ENCODE results near the gene PPP1R37. TPM values are rescaled to one million over a fixed set of nuclear protein-coding genes. Genes with fewer than 3 reads are reported as not detected.

Gene PPP1R37
- polyA plus RNA-seq, 3 donors: 0.10 to 11.8 (median 0.22) TPM

DNA sequence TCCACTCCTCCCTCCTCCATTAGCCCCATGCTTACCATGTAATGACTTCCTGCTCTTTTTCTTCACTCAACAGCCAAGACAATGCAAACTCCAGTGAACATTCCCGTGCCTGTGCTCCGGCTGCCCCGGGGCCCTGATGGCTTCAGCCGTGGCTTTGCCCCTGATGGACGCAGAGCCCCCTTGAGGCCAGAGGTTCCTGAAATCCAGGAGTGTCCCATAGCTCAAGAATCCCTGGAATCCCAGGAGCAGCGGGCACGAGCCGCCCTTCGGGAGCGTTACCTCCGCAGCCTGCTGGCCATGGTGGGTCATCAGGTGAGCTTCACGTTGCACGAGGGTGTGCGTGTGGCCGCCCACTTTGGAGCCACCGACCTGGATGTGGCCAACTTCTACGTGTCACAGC lies 2.9 kb upstream of the PPP1R37 start:
- peaks cover 6 to 11% of the 10 kb centered on the region in 2 donors for H3K36me3 ChIP-seq (replicated peaks in 1 of 2; ENCODE audit: control insufficient read depth in 1 of 2, insufficient read depth in 2 of 2, low read length in 2 of 2)
- H3K79me2 ChIP-seq (ENCODE audit: insufficient read depth, low read length): peaks cover 25% of the 10 kb centered on the region
- no peak for DNase-seq
- Mint-ChIP-seq H3K36me3 (peaks cover 10 to 33% of the 10 kb centered on the region in 2 donors), H3K4me1 (peaks cover 43% of the 10 kb centered on the region), H3K27me3 (ENCODE audit: low read depth in 3 of 3) (peaks cover 0 to 3% (median 0%) of the 10 kb centered on the region in 3 donors), H3K27ac (no peak overlapping the region), H3K9me3 (no peaks in the 10 kb centered on the region), H3K4me3 (no peak overlapping the region)
- TF ChIP-seq, protein P1, sequence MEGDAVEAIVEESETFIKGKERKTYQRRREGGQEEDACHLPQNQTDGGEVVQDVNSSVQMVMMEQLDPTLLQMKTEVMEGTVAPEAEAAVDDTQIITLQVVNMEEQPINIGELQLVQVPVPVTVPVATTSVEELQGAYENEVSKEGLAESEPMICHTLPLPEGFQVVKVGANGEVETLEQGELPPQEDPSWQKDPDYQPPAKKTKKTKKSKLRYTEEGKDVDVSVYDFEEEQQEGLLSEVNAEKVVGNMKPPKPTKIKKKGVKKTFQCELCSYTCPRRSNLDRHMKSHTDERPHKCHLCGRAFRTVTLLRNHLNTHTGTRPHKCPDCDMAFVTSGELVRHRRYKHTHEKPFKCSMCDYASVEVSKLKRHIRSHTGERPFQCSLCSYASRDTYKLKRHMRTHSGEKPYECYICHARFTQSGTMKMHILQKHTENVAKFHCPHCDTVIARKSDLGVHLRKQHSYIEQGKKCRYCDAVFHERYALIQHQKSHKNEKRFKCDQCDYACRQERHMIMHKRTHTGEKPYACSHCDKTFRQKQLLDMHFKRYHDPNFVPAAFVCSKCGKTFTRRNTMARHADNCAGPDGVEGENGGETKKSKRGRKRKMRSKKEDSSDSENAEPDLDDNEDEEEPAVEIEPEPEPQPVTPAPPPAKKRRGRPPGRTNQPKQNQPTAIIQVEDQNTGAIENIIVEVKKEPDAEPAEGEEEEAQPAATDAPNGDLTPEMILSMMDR (IDR thresholded peaks at IDR 0.05): no peak
- intact Hi-C loops (cut with micrococcal nuclease): loop anchor here in 1 of 2 donors (5.0 kb wide), 2 partner anchors 43 to 87 kb away; partner anchors contain the start of genes BLOC1S3 and TRAPPC6A
- H3K27ac ChIP-seq (ENCODE audit: low read depth in 1 of 2, low read length in 2 of 2): no peak overlapping the region
- H3K27me3 ChIP-seq (ENCODE audit: control insufficient read depth in 2 of 2, insufficient read depth in 2 of 2, low read length in 2 of 2): no peaks in the 10 kb centered on the region
- peaks cover 27% of the 10 kb centered on the region for H4K20me1 ChIP-seq (ENCODE audit: insufficient read depth, low read length)
- H3K4me2 ChIP-seq (replicated peaks; ENCODE audit: extremely low read depth, low read length, poor library complexity, severe bottlenecking): no peak overlapping the region
- no peak overlapping the region for H3K9ac ChIP-seq (ENCODE audit: insufficient read depth, low read length, poor library complexity, severe bottlenecking)
- no peaks in the 10 kb centered on the region for H3K9me3 ChIP-seq (replicated peaks in 1 of 2; ENCODE audit: control insufficient read depth in 1 of 2, insufficient read depth in 1 of 2, low read length in 2 of 2)
- peaks cover 31 to 43% of the 10 kb centered on the region in 2 donors for H3K4me1 ChIP-seq (ENCODE audit: control insufficient read depth in 1 of 2, insufficient read depth in 2 of 2, low read length in 2 of 2)
- H3K4me3 ChIP-seq (replicated peaks in 1 of 3; ENCODE audit: low read depth in 2 of 3, low read length in 3 of 3): no peak overlapping the region
- no peak overlapping the region for H2AFZ ChIP-seq (ENCODE audit: insufficient read depth, low read depth, low read length, poor library complexity, severe bottlenecking)
- 97% methylated on average over 16 of the region's 17 CpGs for whole genome bisulfite sequencing (ENCODE audit: insufficient coverage)

GRCh38 chr19:45090606-45091005 lies 2.4 kb upstream of the PPP1R37 start:
- peaks cover 31 to 43% of the 10 kb centered on the region in 2 donors for H3K4me1 ChIP-seq (ENCODE audit: control insufficient read depth in 1 of 2, insufficient read depth in 2 of 2, low read length in 2 of 2)
- H3K79me2 ChIP-seq (ENCODE audit: insufficient read depth, low read length): peaks cover 31% of the 10 kb centered on the region
- WGBS (ENCODE audit: insufficient coverage): no CpG with 5 or more reads among the region's 5 CpGs
- no peak overlapping the region for H3K4me3 Mint-ChIP-seq
- peak overlapping the region in 1 of 3 experiments; percentile 96 for H3K4me3 ChIP-seq (replicated peaks in 1 of 3; ENCODE audit: low read depth in 2 of 3, low read length in 3 of 3)
- H4K20me1 ChIP-seq (ENCODE audit: insufficient read depth, low read length): peaks cover 31% of the 10 kb centered on the region
- H3K27me3 ChIP-seq (ENCODE audit: control insufficient read depth in 2 of 2, insufficient read depth in 2 of 2, low read length in 2 of 2): no peaks in the 10 kb centered on the region
- TF ChIP-seq, protein P1 (IDR thresholded peaks at IDR 0.05): no peak
- H3K36me3 Mint-ChIP-seq: peaks cover 5 to 27% of the 10 kb centered on the region in 2 donors
- no peaks in the 10 kb centered on the region for H3K9me3 ChIP-seq (replicated peaks in 1 of 2; ENCODE audit: control insufficient read depth in 1 of 2, insufficient read depth in 1 of 2, low read length in 2 of 2)
- H3K9me3 Mint-ChIP-seq: no peaks in the 10 kb centered on the region
- no peak overlapping the region for H3K9ac ChIP-seq (ENCODE audit: insufficient read depth, low read length, poor library complexity, severe bottlenecking)
- peaks cover 6 to 11% of the 10 kb centered on the region in 2 donors for H3K36me3 ChIP-seq (replicated peaks in 1 of 2; ENCODE audit: control insufficient read depth in 1 of 2, insufficient read depth in 2 of 2, low read length in 2 of 2)
- DNase-seq: no peak
- H3K4me1 Mint-ChIP-seq: peaks cover 45% of the 10 kb centered on the region
- H3K27ac ChIP-seq (ENCODE audit: low read depth in 1 of 2, low read length in 2 of 2): no peak overlapping the region
- H3K27ac Mint-ChIP-seq: peak overlapping the region in 2 of 7 donors; percentile 57 to 85
- peak overlapping the region; percentile 100 for H3K4me2 ChIP-seq (replicated peaks; ENCODE audit: extremely low read depth, low read length, poor library complexity, severe bottlenecking)
- H3K27me3 Mint-ChIP-seq (ENCODE audit: low read depth in 3 of 3): peaks cover 0 to 3% (median 0%) of the 10 kb centered on the region in 3 donors
- intact Hi-C loops (cut with micrococcal nuclease): loop anchor here in 1 of 2 donors (1.0 to 5.0 kb wide), 3 partner anchors 15 to 87 kb away; partner anchors contain the start of genes BLOC1S3 and TRAPPC6A
- no peak overlapping the region for H2AFZ ChIP-seq (ENCODE audit: insufficient read depth, low read depth, low read length, poor library complexity, severe bottlenecking)
